ENCODE measurements around the gene BAHCC1. TPM values are rescaled to one million over a fixed set of nuclear protein-coding genes. Genes with fewer than 3 reads are reported as not detected.

BAHCC1 gene
- total and polyA plus RNA-seq, 2 of the 4 experiments (the other 2 are of a cell fraction): 0.36 to 7.8 TPM

DNA sequence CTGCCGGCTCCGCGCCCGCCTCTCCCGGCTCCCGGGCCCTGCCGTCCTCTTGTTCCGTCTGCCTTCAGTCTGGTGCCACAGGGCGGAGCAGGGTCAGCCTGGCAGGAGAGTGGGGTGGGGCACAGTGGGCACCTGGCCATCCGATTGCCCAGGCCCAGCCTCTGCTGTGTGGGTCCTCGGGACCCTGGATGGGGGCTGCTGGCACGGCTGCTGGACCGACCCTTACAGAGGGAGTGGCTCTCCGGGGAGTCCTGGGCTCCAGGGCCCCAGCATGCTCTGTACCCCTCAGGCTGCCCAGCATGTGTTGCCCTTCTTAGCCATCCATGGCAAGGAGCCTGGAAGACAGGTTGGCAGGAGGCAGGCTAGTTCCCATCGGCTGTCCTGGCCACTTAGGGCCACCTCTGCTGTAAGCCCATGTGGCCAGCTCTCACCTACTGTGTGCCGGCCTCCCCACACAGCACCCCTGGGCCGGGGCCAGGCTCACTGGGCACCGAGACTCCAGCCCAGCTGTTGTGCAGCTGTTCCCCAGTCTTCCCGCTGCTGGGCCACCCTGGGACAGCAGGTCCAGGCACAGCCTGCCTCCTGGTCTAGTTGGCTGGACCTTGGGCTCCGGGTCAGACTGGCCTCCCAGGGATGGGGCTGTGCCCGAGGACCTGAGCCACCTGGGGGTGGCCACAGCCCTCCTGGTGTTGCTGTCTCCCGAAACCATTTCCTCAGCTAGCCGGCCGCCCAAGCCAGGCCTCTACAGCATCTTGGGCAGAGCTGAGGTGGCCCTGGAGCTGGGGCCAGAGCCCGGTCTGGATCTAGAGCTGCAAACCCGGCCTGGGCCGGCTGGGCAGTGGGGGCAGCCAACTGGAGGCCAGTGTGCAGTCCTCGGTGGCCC lies 24.9 kb downstream of the BAHCC1 start:
- H2BK120ac ChIP-seq (ENCODE audit: low read depth, low read length): peak overlapping the region; percentile 90
- H3K36me3 ChIP-seq (ENCODE audit: control insufficient read depth, insufficient read depth, low read length): no peaks in the 10 kb centered on the region
- H3K9me3 ChIP-seq (ENCODE audit: control insufficient read depth, insufficient read depth, low read length): no peaks in the 10 kb centered on the region
- in situ Hi-C loops (cut with MboI; ENCODE audit: low sequenced_read_pairs): no loop called here
- peak overlapping the region; percentile 98 for H2AK5ac ChIP-seq (ENCODE audit: low read depth, low read length)
- H3K79me1 ChIP-seq (ENCODE audit: low read depth in 1 of 2, low read length in 2 of 2): peaks cover 34 to 86% of the 10 kb centered on the region in 2 experiments
- H2AK9ac ChIP-seq (replicated peaks; ENCODE audit: low read depth, low read length, poor library complexity): peak overlapping the region; percentile 87
- dilution Hi-C loops (cut with HindIII; ENCODE audit: low sequenced_read_pairs, unreplicated experiment): no loop called here
- H3K9ac ChIP-seq (ENCODE audit: low read depth, low read length): peak overlapping the region; percentile 45; the same call in 1 of the 2 replicates
- H4K5ac ChIP-seq (ENCODE audit: low read depth, low read length): peak overlapping the region; percentile 69
- H3K56ac ChIP-seq (ENCODE audit: extremely low read depth, insufficient read depth, low read length): peak overlapping the region; percentile 20
- H2BK15ac ChIP-seq (ENCODE audit: low read depth, low read length): peak overlapping the region; percentile 89; the same call in 1 of the 3 replicates
- TF ChIP-seq RFX5 (IDR thresholded peaks at IDR 0.05; ENCODE audit: low read depth, low read length) (no peak), MXI1 (IDR thresholded peaks at IDR 0.05; ENCODE audit: borderline replicate concordance, low read depth, low read length) (no peak), MAFK (IDR thresholded peaks at IDR 0.05; ENCODE audit: low read depth, low read length) (no peak), CEBPB (IDR thresholded peaks at IDR 0.05; ENCODE audit: low read depth, low read length) (no peak), BHLHE40 (IDR thresholded peaks at IDR 0.05; ENCODE audit: low read depth, low read length) (no peak), NFE2L2 (IDR thresholded peaks at IDR 0.05; ENCODE audit: low read depth, low read length) (no peak), MAZ (IDR thresholded peaks at IDR 0.05; ENCODE audit: borderline replicate concordance, low read depth, low read length) (no peak), RAD21 (IDR thresholded peaks at IDR 0.05; ENCODE audit: low read length) (no peak), FOS (IDR thresholded peaks at IDR 0.05; ENCODE audit: low read depth, low read length) (no peak), RCOR1 (IDR thresholded peaks at IDR 0.05; ENCODE audit: insufficient replicate concordance, low read length) (no peak), CHD1 (IDR thresholded peaks at IDR 0.05; ENCODE audit: low read depth, low read length) (no peak)
- TF ChIP-seq, protein P1, sequence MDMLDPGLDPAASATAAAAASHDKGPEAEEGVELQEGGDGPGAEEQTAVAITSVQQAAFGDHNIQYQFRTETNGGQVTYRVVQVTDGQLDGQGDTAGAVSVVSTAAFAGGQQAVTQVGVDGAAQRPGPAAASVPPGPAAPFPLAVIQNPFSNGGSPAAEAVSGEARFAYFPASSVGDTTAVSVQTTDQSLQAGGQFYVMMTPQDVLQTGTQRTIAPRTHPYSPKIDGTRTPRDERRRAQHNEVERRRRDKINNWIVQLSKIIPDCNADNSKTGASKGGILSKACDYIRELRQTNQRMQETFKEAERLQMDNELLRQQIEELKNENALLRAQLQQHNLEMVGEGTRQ (IDR thresholded peaks at IDR 0.05; ENCODE audit: low read depth, low read length): no peak
- TF ChIP-seq, protein P2, sequence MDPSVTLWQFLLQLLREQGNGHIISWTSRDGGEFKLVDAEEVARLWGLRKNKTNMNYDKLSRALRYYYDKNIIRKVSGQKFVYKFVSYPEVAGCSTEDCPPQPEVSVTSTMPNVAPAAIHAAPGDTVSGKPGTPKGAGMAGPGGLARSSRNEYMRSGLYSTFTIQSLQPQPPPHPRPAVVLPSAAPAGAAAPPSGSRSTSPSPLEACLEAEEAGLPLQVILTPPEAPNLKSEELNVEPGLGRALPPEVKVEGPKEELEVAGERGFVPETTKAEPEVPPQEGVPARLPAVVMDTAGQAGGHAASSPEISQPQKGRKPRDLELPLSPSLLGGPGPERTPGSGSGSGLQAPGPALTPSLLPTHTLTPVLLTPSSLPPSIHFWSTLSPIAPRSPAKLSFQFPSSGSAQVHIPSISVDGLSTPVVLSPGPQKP (IDR thresholded peaks at IDR 0.05; ENCODE audit: borderline replicate concordance, low read depth, low read length): no peak
- TF ChIP-seq, protein P3, sequence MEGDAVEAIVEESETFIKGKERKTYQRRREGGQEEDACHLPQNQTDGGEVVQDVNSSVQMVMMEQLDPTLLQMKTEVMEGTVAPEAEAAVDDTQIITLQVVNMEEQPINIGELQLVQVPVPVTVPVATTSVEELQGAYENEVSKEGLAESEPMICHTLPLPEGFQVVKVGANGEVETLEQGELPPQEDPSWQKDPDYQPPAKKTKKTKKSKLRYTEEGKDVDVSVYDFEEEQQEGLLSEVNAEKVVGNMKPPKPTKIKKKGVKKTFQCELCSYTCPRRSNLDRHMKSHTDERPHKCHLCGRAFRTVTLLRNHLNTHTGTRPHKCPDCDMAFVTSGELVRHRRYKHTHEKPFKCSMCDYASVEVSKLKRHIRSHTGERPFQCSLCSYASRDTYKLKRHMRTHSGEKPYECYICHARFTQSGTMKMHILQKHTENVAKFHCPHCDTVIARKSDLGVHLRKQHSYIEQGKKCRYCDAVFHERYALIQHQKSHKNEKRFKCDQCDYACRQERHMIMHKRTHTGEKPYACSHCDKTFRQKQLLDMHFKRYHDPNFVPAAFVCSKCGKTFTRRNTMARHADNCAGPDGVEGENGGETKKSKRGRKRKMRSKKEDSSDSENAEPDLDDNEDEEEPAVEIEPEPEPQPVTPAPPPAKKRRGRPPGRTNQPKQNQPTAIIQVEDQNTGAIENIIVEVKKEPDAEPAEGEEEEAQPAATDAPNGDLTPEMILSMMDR (conservative IDR thresholded peaks at IDR 0.05; ENCODE audit: low read depth, low read length): no peak
- no peak for DNase-seq
- ChIA-PET CTCF (no interaction called here), POLR2A (ENCODE audit: unreplicated experiment) (no interaction called here)
- H4K20me1 ChIP-seq (ENCODE audit: insufficient read depth, low read length): peaks cover 11% of the 10 kb centered on the region
- peak overlapping the region; percentile 71 for H2BK20ac ChIP-seq (ENCODE audit: low read depth, low read length)
- peak overlapping the region; percentile 77 for H2AFZ ChIP-seq (replicated peaks; ENCODE audit: low read length, poor library complexity)
- peak overlapping the region; percentile 67 for H3K27ac ChIP-seq (ENCODE audit: insufficient read depth, low read length)
- peaks cover 34% of the 10 kb centered on the region for H3K9me1 ChIP-seq (ENCODE audit: insufficient read depth, low read length)
- no peaks in the 10 kb centered on the region for H3K27me3 ChIP-seq (ENCODE audit: control insufficient read depth, insufficient read depth, low read length)
- peak overlapping the region; percentile 83 for H3K14ac ChIP-seq (replicated peaks; ENCODE audit: low read depth, low read length)
- WGBS, 2 experiments (ENCODE audit: extremely low coverage in 2 of 2, insufficient read length in 1 of 2): 62% methylated on average over 8 of the region's 28 CpGs; no CpG with 5 or more reads in 1 of the 2 experiments
- intact Hi-C loops (cut with micrococcal nuclease): no loop called here
- no TSS peak for BruUV-seq (replicated peaks)
- no peak for ATAC-seq (ENCODE audit: low read depth)
- peak overlapping the region; percentile 40 to 96 for H4K8ac ChIP-seq (ENCODE audit: low read depth in 2 of 2, low read length in 2 of 2)
- H3K4ac ChIP-seq (ENCODE audit: low read depth, low read length): peak overlapping the region; percentile 98
- H3K4me2 ChIP-seq (ENCODE audit: low read depth, low read length): peak overlapping the region; percentile 40
- peaks cover 54% of the 10 kb centered on the region for H3K4me1 ChIP-seq (ENCODE audit: control insufficient read depth, insufficient read depth, low read length)
- H3K18ac ChIP-seq (ENCODE audit: low read depth, low read length): peak overlapping the region; percentile 22; the same call in 1 of the 2 replicates
- H3K4me3 ChIP-seq (ENCODE audit: insufficient read depth, low read depth, low read length): no peak overlapping the region
- peak overlapping the region; percentile 66 for H2BK5ac ChIP-seq (ENCODE audit: low read depth, low read length, poor library complexity, severe bottlenecking)
- H3K23ac ChIP-seq (ENCODE audit: low read depth, low read length): peak overlapping the region; percentile 89
- H4K91ac ChIP-seq (ENCODE audit: insufficient read depth, low read depth, low read length): peak overlapping the region; percentile 98
